HG03571 (cell line): Measurements from ENCODE around the gene AGPS.
A peak's percentile ranks its signal among the peaks of the same experiment; 100 is the strongest.

Experiments
- ATAC-seq: cut with Tn5 transposase; IDR thresholded peaks from one replicate; pipeline ENCODE4 v1.9.1; 2021; ENCODE audit not compliant: unreplicated experiment

AGPS gene

GRCh38 chr2:177520324-177520723, 127.8 kb downstream of the AGPS start:
- no peak for ATAC-seq

- ATAC-seq: no peak
Measured at GRCh38 chr2:177523781-177524180, 131.2 kb downstream of the AGPS start.

DNA sequence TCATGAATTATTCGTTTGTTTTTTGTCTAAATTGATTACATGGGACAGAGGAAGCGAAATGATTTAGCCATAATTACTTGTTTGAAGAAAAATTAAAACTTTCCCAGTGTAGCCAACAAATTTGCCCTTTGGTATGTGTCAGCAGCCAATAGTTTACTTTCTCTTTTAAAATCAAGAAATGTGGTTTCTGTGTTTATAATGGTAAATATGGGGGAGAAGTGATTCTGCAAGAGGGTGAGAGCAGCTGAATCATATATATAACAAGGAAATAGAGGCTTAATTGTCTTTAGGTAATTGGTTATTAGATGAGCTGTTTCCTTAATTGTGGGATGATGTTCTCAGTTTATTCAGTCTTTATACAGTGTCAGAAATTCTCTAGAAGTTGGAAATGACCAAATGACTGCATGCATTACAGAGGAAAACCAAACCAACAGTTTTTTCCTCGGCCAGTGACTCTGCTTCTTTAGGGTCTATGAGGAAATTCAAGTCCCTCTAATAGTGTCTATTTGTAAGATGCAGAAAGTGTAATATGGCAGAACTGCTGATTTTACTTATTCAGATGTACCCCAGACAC, 132.9 kb downstream of the AGPS start:
- ATAC-seq: no peak

GRCh38 chr2:177528351-177528933, 135.9 kb downstream of the AGPS start:
- no peak for ATAC-seq

DNA sequence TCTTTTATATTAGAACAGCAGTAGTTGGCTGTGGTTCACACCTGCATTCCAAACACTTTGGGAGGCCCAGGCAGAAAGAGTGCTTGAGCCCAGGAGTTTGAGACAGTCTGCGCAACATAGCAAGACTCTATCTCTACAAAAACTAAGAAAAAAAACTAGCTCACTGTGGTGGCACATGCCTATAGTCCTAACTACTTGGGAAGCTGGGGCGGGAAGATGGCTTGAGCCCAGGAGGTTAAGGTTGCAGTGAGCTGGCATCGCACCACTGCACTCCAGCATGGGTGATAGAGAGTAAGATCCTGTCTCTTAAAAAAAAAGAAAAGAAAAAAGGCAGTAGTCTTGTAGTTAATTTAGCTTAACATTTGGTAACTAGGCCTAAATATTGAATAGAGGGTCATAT, 136.6 kb downstream of the AGPS start:
- no peak for ATAC-seq

DNA sequence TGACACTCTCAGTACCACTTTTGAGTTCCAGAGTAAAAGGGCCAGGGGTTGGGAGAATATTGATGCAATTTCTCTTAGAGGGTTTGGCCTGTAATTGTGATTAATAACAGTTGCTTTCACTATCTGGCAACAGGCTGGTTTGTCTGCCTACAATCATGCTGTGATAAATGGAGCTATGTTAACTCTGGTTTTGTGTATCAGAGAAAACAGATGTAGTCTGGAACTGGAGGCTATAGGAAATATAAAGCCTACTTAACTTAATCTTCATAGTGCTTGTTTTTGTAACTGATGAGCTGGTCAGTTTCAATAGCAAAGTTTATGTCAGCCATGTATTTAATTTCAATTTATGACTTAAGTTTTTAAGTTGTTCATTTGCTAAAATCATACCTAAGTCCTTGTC, 138.0 kb downstream of the AGPS start:
- no peak for ATAC-seq

DNA sequence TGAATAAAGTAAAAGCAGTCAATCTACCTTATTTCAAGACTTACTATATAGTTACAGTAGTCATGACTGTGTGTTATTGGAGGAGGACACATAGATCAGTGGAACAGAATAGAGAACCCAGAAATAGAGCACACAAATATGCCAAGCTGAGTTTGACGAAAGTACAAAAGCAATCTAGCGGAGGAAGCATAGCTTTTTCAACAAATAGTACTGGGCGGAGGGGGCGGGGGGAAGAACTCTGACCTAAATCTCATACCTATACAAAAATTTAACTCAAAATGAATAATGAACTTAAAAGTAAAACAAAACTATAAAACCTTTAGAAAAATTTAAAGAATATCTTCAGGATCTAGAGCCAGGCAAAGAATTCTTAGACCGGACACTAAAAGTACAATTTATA, 139.1 kb downstream of the AGPS start:
- no peak for ATAC-seq

- ATAC-seq: no peak
Measured at GRCh38 chr2:177532567-177532966, 140.0 kb downstream of the AGPS start.

- no peak for ATAC-seq
Measured at GRCh38 chr2:177533253-177533652, 140.7 kb downstream of the AGPS start.

GRCh38 chr2:177535000-177535399, 142.4 kb downstream of the AGPS start:
- no peak for ATAC-seq

DNA sequence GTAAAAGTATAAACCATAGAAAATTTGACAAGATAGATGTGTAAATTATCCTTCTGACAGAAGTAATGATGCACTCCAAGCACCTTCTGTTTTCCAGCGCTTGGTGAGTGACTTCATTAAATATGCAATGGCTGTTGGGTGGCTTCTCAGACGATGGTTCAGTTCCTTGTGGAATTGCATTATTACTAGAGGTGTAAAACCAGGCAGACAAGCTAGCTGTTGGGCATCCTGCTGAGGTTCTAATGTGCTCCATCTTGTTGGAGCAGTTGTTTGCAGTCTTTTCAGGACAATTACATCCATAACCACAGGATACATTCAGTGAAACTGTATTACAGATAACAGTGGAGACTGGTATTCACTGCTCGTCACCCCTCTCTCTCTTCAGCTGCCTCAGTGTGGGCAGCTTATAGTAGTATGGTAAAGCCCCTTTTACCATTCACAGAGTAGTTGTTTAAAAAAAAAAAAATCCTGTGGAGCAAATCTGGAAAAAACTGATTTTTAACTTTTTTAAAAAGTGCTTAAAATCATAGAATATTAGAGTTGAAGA, 143.5 kb downstream of the AGPS start:
- ATAC-seq: no peak

GRCh38 chr2:177537213-177537612, 144.6 kb downstream of the AGPS start:
- no peak for ATAC-seq

DNA sequence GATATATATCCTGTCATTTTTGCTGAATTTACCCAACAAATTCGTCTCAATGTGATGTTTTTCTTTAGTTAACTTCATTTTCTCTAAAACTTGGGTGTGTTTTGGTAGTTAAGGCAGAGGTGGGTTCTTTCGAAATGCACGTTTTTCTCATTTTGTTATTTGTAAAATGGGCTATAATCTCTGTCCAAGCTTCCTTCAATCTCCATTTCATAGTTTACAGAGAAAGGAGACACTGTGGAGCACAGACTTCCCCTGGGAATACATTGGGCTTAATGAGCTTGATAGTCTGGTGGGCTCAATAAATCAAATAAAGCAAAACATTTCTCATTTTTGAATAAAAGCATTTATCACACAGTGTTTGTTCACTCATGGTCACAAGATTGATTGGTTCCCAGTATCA, 145.1 kb downstream of the AGPS start:
- ATAC-seq: no peak

- ATAC-seq: no peak
Measured at GRCh38 chr2:177538323-177538722, 145.8 kb downstream of the AGPS start.

GRCh38 chr2:177540283-177540682, 147.7 kb downstream of the AGPS start:
- no peak for ATAC-seq

DNA sequence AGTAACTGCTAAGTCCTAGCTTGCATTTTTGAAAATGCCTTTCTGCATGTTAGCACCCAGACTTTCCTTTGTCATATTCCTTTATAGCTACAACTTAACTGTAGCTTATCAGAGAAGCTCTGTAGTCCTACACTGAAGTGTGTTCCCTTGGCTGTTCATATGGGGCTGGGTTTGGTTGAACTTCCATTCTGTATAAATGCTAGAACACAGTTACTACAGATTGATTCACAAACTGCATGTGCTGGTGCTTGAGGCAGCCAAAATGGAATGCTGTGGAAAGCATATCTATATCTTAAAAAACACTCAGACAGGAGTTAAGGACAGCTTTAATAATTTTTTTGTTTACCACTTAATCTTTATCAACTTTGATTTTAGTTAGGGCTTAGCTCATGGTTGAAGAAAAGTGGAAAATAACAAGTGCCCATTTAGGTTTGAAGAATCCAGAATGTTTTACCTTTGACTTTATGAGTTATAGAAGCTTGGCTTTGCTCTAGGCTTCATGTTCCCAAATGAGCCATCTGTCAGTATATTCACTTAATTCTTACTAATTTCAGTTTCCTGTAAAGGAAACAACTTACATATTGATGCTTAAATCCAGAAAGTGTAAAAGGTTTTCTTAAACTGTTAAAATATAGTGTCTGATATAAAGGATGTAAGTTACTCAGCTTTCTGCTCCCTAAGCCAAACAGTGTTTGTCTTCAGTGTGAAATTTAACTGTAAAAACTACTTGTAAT, 148.9 kb downstream of the AGPS start:
- ATAC-seq: no peak

DNA sequence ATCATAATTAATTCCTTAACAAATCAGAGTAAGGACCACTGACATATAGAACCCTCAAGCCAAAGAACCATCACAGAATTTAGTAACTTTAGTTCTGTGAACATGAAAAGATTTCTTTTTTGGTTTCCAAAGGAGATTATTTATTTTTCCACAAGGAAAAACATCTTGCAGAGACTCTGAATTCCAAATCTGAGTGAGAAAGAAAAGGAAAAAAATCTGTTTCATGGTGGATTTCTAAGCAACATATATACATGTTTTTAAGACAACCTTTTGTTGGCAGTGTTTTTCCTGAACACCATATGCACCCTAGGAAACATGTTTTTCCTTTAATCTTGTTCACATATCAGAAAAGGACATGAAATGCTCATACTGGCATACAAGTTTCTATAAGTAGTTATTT, 149.8 kb downstream of the AGPS start:
- no peak for ATAC-seq

GRCh38 chr2:177543007-177543760, 150.6 kb downstream of the AGPS start:
- ATAC-seq: no peak

DNA sequence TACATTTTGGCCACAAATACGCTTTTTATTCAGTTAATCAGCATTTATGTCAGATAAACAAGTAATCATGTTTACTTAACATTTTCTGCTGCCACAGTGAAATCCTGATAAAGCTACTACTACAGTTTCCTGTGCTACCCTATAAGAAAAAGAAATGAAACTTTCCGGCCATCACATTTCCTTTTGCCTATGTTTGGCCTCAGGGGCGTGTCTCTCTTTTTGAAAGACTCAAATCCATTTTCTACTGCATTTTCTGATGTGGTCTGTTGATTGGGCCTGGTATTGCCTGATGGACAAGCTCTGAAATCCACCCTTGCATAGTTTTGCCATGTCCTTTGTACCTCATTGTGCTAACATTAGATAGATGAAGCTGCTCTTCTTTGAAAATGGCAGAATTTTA, 152.6 kb downstream of the AGPS start:
- no peak for ATAC-seq

GRCh38 chr2:177545981-177546585, 153.5 kb downstream of the AGPS start:
- ATAC-seq: no peak

GRCh38 chr2:177547122-177547521, 154.5 kb downstream of the AGPS start:
- peak; percentile 94 for ATAC-seq
